HG02840 (cell line): ENCODE measurements around the gene MMP2.
A peak's percentile ranks its signal among the peaks of the same experiment; 100 is the strongest.

Experiments used
- ATAC-seq: cut with Tn5 transposase; IDR thresholded peaks from one replicate; pipeline ENCODE4 v1.9.1; 2021; ENCODE audit warnings: mild to moderate bottlenecking, moderate library complexity, moderate number of reproducible peaks; ENCODE audit not compliant: unreplicated experiment, low FRiP score

Gene MMP2

GRCh38 chr16:55478827-55479429 is at the start of gene MMP2:
MMP2 (plus strand) TSS chr16:55479198; CDS start chr16:55479480, 282 bp downstream.
- ATAC-seq: no peak

- no peak for ATAC-seq
These were observed 46.0 kb upstream of the MMP2 start for GRCh38 chr16:55433030-55433429.

- ATAC-seq: no peak
These were observed 45.5 kb upstream of the MMP2 start for GRCh38 chr16:55433535-55433934.

- ATAC-seq: no peak
These were observed 45.0 kb upstream of the MMP2 start for GRCh38 chr16:55434000-55434399.

GRCh38 chr16:55435387-55435786 is 43.6 kb upstream of the MMP2 start:
- no peak for ATAC-seq

GRCh38 chr16:55436587-55436986 is 42.4 kb upstream of the MMP2 start:
- no peak for ATAC-seq

GRCh38 chr16:55437625-55438024 is 41.4 kb upstream of the MMP2 start:
- ATAC-seq: no peak

- no peak for ATAC-seq
These were observed 40.7 kb upstream of the MMP2 start for GRCh38 chr16:55438281-55438680.

- ATAC-seq: no peak
These were observed 39.8 kb upstream of the MMP2 start for GRCh38 chr16:55439101-55439690.

GRCh38 chr16:55443434-55444346 is 35.3 kb upstream of the MMP2 start:
- ATAC-seq: no peak

- ATAC-seq: no peak
These were observed 34.1 kb upstream of the MMP2 start for GRCh38 chr16:55444754-55445485.

GRCh38 chr16:55447231-55447630 is 31.8 kb upstream of the MMP2 start:
- no peak for ATAC-seq

- no peak for ATAC-seq
These were observed 26.0 kb upstream of the MMP2 start for GRCh38 chr16:55452996-55453395.

- ATAC-seq: no peak
These were observed 25.1 kb upstream of the MMP2 start for GRCh38 chr16:55453909-55454308.

- no peak for ATAC-seq
These were observed 24.1 kb upstream of the MMP2 start for GRCh38 chr16:55454861-55455260.

- ATAC-seq: no peak
These were observed 16.8 kb upstream of the MMP2 start for GRCh38 chr16:55462241-55462640.

GRCh38 chr16:55464375-55464774 is 14.6 kb upstream of the MMP2 start:
- no peak for ATAC-seq

- peak; percentile 85 for ATAC-seq
These were observed 13.7 kb upstream of the MMP2 start for GRCh38 chr16:55465077-55465896.

- ATAC-seq: no peak
These were observed 12.8 kb upstream of the MMP2 start for GRCh38 chr16:55466209-55466608.

GRCh38 chr16:55467898-55468297 is 11.1 kb upstream of the MMP2 start:
- no peak for ATAC-seq
